Esophagus (tissue), 2 donors: ENCODE measurements around the gene ERC1. TPM values are rescaled to one million over a fixed set of nuclear protein-coding genes. Genes with fewer than 3 reads are reported as not detected.
"Not testable (repeated sequence)": the region's sequence is repeated elsewhere in the genome, so short reads cannot be mapped to it uniquely, and the experiment has no call there.

Experiments
- H3K27ac ChIP-seq, 2 donors: one replicate each; pipeline ENCODE4 v1.5.1; 2013; ENCODE audit warnings: low read depth in 2 of 2, mild to moderate bottlenecking in 2 of 2, inconsistent platforms in 1 of 2, low read length in 1 of 2, moderate library complexity in 1 of 2
- H3K27me3 ChIP-seq, 2 donors: one replicate each; pipeline ENCODE4 v1.6.1; 2013; ENCODE audit warnings: low read length in 2 of 2, control low read depth in 1 of 2, mild to moderate bottlenecking in 1 of 2; ENCODE audit not compliant: insufficient read depth in 2 of 2, control insufficient read depth in 1 of 2
- H3K36me3 ChIP-seq, 2 donors: one replicate each; pipeline ENCODE4 v1.6.1; 2013; ENCODE audit warnings: low read length in 1 of 2; ENCODE audit not compliant: control insufficient read depth in 2 of 2, insufficient read depth in 2 of 2
- H3K4me1 ChIP-seq, 2 donors: one replicate each; pipeline ENCODE4 v1.6.1; 2013; ENCODE audit warnings: low read length in 1 of 2; ENCODE audit not compliant: control insufficient read depth in 2 of 2, insufficient read depth in 2 of 2
- H3K4me3 ChIP-seq, 2 donors: one replicate each; pipeline ENCODE4 v1.5.1; 2013; ENCODE audit warnings: low read length in 2 of 2, mild to moderate bottlenecking in 2 of 2, low read depth in 1 of 2, moderate library complexity in 1 of 2
- H3K9me3 ChIP-seq, 2 donors: one replicate each; pipeline ENCODE4 v1.6.1; 2013; ENCODE audit warnings: mild to moderate bottlenecking in 2 of 2, low read depth in 1 of 2, low read length in 1 of 2, moderate library complexity in 1 of 2; ENCODE audit not compliant: control insufficient read depth in 2 of 2, insufficient read depth in 1 of 2
- WGBS, 2 donors: extraction: QIAGEN DNeasy Blood & Tissue Kit; methylation state at CpG; one replicate each; pipeline ENCODE4 v1.1.7; 2013; 5-methylcytosine and 5-hydroxymethylcytosine counted together
- polyA plus RNA-seq, 2 donors: library from polyadenylated mRNA; stranded (reverse); fragments of 200-250 nt; gene quantifications; one replicate each; pipeline ENCODE4 v1.2.3, GENCODE V29; 2013
- donor health status: healthy with polysubstance abuse.
- donor health status: Bipolar disorder and iron deficiency.

Gene ERC1
- polyA plus RNA-seq, 2 donors: 6.4 to 8.7 TPM

DNA sequence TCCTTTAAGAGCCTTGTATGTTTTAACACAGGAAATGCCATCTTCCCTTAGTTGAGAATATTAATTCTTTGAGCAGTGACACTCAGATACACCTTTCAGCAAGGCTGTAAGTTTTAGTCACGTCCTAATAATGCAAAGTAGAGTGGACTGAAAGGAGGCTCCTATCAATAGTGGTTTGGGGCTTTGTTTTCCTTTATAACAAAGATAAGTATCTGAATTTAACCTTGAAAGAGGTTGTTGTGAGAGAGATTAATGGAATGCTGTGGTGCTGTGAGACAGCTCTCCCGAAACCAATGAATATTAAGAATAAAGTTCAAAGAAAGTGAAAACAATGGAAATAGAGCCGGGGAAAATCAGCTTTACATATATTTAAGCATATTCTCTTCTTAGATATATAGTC lies 259.6 kb downstream of the ERC1 start:
- Histone ChIP-seq H3K27ac (no peak overlapping the region), H3K27me3 (no peaks in the 10 kb centered on the region), H3K4me1 (no peaks in the 10 kb centered on the region), H3K9me3 (no peaks in the 10 kb centered on the region), H3K36me3 (no peaks in the 10 kb centered on the region), H3K4me3 (no peak overlapping the region)
- 70 to 80% methylated on average over 3 of the region's 3 CpGs for WGBS, 2 donors

DNA sequence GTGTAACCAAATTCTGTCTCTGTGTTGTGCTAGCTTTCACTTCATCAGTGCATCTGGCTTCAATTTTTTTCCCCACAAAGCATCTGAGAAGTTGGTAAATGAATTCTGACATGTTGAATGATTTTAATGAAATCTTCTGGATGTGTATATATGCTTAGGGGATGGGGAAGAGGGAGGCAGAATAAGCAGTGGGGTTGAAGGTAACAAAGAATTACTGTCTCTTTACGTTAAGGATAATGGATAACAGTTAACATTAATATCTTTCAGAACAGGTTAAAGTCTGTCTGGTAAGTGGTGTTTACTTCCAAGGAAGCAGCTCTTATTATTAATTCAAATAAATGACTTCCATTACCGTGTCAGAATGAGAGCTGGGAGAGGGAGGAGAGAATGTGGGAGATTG lies 261.7 kb downstream of the ERC1 start:
- Histone ChIP-seq H3K4me3 (no peak overlapping the region), H3K4me1 (no peaks in the 10 kb centered on the region), H3K27me3 (no peaks in the 10 kb centered on the region), H3K36me3 (peaks cover 0 to 3% of the 10 kb centered on the region in 2 donors), H3K9me3 (no peaks in the 10 kb centered on the region), H3K27ac (no peak overlapping the region)
- 59 to 60% methylated on average over 2 of the region's 2 CpGs for WGBS, 2 donors

DNA sequence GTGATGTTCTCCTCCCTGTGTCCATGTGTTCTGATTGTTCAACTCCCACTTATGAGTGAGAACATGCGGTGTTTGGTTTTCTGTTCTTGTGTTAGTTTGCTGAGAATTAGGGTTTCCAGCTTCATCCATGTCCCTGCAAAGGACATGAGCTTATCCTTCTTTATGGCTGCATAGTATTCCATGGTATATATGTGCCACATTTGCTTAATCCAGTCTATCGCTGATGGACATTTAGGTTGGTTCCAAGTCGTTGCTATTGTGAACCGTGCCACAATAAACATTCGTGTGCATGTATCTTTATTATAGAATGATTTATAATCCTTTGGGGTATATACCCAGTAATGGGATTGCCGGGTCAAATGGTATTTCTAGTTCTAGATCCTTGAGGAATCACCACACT lies 264.1 kb downstream of the ERC1 start:
- not testable (repeated sequence) for H3K4me1 ChIP-seq, H3K9me3 ChIP-seq, H3K4me3 ChIP-seq, H3K36me3 ChIP-seq, H3K27ac ChIP-seq, H3K27me3 ChIP-seq
- WGBS, 2 donors: 97 to 98% methylated on average over 6 of the region's 6 CpGs

DNA sequence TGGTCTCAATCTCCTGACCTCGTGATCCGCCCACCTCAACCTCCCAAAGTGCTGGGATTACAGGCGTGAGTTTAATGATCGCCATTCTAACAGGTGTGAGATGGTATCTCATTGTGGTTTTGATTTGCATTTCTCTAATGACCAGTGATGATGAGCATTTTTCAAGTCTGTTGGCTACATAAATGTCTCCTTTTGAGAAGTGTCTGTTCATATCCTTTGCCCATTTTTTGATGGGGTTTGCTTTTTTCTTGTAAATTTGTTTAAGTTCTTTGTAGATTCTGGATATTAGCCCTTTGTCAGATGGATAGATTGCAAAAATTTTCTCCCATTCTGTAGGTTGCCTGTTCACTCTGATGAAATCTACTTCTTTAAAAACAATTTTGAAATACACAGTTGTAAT lies 264.8 kb downstream of the ERC1 start:
- H3K27me3 ChIP-seq, H3K4me3 ChIP-seq, H3K9me3 ChIP-seq, H3K27ac ChIP-seq, H3K36me3 ChIP-seq, H3K4me1 ChIP-seq: not testable (repeated sequence)
- WGBS, 2 donors: 93 to 99% methylated on average over 4 of the region's 4 CpGs

DNA sequence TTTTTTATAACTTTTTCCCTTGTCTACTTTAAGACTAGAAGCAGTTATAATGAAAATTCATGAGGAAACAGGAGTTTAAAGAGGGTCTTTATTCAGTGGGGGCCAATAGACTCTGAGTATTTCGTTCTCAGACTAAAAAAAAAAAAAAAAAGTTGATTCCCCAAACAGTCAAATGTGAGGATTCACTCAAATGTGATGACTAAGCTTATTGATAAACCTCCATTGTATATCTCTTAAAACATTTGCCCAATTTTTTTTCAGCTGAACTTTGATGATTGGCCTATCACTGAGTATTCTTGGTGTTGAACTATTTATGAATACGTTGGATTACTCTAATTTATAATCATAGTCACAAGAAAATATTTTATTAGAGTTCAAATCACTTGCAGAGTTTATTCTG lies 265.3 kb downstream of the ERC1 start:
- WGBS, 2 donors: 93 to 97% methylated on average over 2 of the region's 2 CpGs

DNA sequence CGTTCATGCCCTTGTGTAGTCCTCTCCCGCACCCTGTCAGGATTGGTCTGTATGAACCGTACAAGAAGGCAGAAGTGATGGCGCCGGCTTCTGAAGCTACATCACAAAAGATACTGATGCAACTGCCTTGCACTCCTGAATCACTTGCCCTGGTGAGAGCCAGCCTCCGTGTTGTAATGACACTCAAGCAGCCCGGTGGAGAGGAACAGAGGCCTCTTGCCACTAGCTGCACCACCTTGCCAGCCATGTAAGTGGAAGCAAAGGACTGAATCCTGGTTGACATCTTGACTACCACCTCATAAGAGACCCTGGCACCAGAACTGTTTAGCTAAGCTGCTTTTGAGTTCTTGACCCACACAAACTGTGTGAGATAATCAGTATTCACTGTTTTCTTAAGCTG lies 266.0 kb downstream of the ERC1 start:
- Histone ChIP-seq H3K4me1 (no peaks in the 10 kb centered on the region), H3K4me3 (no peak overlapping the region), H3K36me3 (peaks cover 0 to 3% of the 10 kb centered on the region in 2 donors), H3K27ac (no peak overlapping the region), H3K9me3 (no peaks in the 10 kb centered on the region), H3K27me3 (no peaks in the 10 kb centered on the region)
- 89 to 97% methylated on average over 7 of the region's 7 CpGs for WGBS, 2 donors

More for the DNA sequence above, 265.3 kb downstream of the ERC1 start:
- Histone ChIP-seq H3K4me1 (no peaks in the 10 kb centered on the region), H3K27ac (no peak overlapping the region), H3K36me3 (peaks cover 0 to 3% of the 10 kb centered on the region in 2 donors), H3K4me3 (no peak overlapping the region), H3K27me3 (no peaks in the 10 kb centered on the region), H3K9me3 (no peaks in the 10 kb centered on the region)

DNA sequence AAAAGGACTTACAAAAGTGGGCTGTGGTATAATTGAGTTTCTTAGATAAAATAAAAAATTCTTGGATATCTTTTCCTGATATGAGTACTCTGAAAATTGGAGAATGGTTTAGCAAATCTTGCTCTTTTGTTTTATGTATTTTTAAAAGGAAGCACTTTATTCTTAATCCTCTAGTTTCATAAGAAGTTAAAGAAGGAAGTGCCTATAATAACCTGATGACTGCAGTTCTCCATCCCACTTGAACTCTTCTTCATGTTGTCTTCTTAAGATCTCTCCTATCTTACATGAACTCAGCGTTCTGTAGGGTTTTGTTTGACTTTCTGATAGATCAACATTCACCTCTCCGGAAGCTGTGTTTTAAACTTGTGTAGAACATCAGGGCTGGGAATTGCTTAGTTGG lies 271.0 kb downstream of the ERC1 start:
- H3K9me3 ChIP-seq: no peaks in the 10 kb centered on the region
- no peaks in the 10 kb centered on the region for H3K4me1 ChIP-seq
- 68 to 89% methylated on average over 2 of the region's 2 CpGs for WGBS, 2 donors
- H3K27me3 ChIP-seq: no peaks in the 10 kb centered on the region
- no peak overlapping the region for H3K4me3 ChIP-seq
- H3K27ac ChIP-seq: no peak overlapping the region
- H3K36me3 ChIP-seq: peaks cover 0 to 4% of the 10 kb centered on the region in 2 donors

DNA sequence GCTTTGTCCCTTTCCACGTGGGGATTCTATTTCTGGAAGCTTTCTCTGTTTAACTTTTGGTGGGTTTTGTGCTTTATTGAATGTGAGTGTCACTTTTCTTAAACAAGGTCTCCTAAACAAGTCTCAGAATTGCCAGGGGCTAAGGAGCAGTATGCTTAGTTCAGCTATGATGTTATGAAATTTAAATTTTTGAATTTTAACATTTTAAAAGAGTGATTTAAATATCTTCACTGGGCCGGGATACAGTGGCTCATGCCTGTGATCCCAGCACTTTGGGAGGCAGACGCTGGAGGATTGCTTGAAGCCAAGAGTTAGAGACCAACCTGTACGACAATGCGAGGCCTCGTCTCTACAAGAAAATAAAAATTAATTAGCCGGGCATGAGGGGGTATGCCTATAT lies 276.2 kb downstream of the ERC1 start:
- Histone ChIP-seq H3K9me3 (no peaks in the 10 kb centered on the region), H3K4me1 (no peaks in the 10 kb centered on the region), H3K27ac (no peak overlapping the region), H3K27me3 (no peaks in the 10 kb centered on the region), H3K36me3 (peaks cover 0 to 2% of the 10 kb centered on the region in 2 donors), H3K4me3 (no peak overlapping the region)
- WGBS, 2 donors: 92% methylated on average over 7 of the region's 7 CpGs

DNA sequence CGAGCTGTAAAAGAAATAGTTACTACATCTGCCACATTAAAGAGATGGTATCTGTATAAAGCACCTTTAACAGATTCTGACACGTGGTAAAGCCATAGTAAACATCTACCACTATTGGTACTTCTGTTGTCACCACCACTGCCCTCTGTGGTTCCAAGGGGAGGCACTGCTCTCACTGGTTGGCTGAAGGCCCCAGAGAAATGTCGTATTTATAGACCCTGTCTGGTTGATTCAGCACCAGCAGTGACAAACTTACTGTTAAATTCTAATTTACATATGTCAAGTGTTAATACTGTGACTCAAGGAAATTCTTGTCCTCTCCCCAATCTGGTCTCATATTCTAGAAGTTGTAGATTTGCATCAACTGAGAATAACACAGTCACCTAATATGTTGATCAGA lies 281.1 kb downstream of the ERC1 start:
- 86% methylated on average over 3 of the region's 3 CpGs for WGBS, 2 donors
- no peak overlapping the region for H3K4me3 ChIP-seq

DNA sequence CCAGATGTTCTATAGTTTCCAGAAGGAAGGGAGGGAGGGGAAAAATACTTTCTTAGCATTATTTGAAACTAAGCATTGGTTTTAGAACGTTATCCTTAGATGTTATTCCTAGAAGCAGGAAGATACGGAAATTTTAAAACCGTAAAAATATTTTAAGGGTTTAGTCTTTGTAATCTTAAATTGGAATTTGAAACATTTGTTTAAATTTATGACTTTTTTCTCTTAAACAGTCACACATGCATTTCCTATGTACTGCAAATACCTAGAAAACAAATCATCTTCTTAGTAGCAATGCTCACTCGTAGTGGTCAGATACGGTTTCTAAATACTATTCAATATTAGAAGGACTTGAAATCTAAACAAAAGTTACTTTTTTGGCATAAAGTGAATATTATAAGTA lies 282.0 kb downstream of the ERC1 start:
- Histone ChIP-seq H3K9me3 (no peaks in the 10 kb centered on the region), H3K27ac (no peak overlapping the region), H3K36me3 (no peaks in the 10 kb centered on the region), H3K27me3 (no peaks in the 10 kb centered on the region), H3K4me3 (no peak overlapping the region), H3K4me1 (no peaks in the 10 kb centered on the region)
- WGBS, 2 donors: 90 to 94% methylated on average over 5 of the region's 5 CpGs

More for the DNA sequence above, 281.1 kb downstream of the ERC1 start:
- H3K27me3 ChIP-seq: no peaks in the 10 kb centered on the region
- no peaks in the 10 kb centered on the region for H3K4me1 ChIP-seq
- H3K27ac ChIP-seq: no peak overlapping the region
- H3K9me3 ChIP-seq: no peaks in the 10 kb centered on the region
- H3K36me3 ChIP-seq: no peaks in the 10 kb centered on the region
